HG02840 (cell line): ENCODE data around the gene ARMC3.
"Not testable (repeated sequence)": the region's sequence is repeated elsewhere in the genome, so short reads cannot be mapped to it uniquely, and the experiment has no call there.

ENCODE experiments used
- ATAC-seq: cut with Tn5 transposase; IDR thresholded peaks from one replicate; pipeline ENCODE4 v1.9.1; 2021; ENCODE audit warnings: mild to moderate bottlenecking, moderate library complexity, moderate number of reproducible peaks; ENCODE audit not compliant: unreplicated experiment, low FRiP score

The ARMC3 gene

DNA sequence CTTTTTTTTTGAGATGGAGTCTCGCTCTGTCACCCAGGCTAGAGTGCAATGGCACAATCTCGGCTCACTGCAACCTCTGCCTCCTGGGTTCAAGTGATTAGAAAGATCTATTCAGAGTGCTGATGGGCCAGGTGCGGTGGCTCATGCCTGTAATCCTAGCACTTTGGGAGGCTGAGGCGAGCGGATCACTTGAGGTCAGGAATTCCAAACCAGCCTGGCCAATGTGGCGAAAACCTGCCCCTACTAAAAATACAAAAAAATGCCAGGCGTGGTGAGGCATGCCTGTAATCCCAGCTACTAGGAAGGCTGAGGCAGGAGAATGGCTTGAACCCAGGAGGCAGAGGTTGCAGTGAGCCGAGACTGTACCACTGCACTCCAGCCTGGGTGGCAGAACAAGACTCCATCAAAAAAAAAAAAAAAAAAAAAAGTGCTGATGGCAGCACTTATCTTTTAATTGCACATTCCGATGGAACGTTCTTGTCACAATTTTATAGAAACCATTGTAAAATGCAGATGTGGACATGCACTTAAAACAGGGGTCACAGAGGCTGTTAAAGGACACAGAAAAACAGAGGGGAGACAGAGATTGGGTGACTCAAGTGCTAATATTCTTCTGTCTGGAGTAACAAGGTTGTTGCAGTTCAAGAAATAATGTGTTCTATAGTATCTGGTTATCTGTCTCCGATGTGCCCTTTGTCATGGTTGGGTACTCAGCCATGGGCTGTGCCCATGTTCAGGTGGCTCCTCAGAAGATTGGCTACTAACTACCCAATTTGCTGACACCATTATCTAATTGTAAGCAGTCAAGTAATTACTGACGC is 142.4 kb downstream of the ARMC3 start:
- ATAC-seq = not testable (repeated sequence)

DNA sequence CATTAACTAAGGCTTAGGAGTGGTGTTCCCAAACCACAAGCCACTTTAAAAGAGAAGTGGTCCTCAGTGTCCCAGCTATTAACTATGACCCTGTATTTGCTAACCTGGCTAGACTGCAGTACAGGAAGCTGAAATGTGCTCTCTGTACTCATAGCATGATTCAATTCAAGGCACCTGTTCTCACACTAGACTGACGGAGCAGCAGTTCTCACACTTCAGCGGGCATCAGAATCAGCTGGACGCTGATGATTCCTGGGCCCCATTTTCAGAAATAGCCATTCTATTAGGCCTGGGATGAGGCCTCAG is 143.0 kb downstream of the ARMC3 start:
- no peak for ATAC-seq

DNA sequence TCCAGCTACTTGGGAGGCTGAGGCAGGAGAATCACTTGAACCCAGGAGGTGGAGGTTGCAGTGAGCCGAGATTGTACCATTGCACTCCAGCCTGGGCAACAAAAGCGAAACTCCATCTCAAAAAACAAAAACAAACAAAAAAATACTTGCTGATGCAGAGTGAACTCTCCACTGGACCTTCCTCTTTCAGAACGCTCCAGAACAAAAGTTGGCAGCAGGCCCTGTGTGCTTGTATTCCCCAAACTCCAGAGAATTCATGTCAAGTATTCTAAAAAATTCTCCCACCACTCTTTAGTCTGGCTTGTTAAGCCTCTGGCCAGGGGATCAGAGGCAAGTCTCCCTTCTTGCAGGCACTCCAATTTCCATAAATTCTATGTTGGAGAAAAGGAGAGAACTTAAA is 144.7 kb downstream of the ARMC3 start:
- ATAC-seq = not testable (repeated sequence)

GRCh38 chr10:23073527-23073926 is 145.7 kb downstream of the ARMC3 start:
- no peak for ATAC-seq

- ATAC-seq = no peak
These were observed 147.8 kb downstream of the ARMC3 start for GRCh38 chr10:23075672-23076071.

DNA sequence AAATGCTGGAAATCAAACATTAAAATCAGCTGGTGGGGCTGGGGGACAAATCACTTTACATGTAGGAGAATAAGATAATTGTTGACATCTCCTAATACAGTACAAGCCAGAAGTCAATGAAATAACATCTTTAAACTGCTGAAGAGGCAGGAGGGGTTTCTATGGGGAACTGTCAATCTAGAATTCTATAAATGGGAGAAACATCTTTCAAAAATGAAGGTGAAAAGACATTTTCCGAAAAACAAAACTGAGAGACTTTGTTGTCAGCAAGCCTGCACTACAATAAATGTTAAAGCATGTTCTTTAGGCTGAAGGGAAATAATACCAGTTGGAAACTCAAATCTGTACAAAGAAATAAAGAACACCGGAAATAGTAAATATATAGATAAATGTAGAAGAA is 150.3 kb downstream of the ARMC3 start:
- ATAC-seq = no peak

DNA sequence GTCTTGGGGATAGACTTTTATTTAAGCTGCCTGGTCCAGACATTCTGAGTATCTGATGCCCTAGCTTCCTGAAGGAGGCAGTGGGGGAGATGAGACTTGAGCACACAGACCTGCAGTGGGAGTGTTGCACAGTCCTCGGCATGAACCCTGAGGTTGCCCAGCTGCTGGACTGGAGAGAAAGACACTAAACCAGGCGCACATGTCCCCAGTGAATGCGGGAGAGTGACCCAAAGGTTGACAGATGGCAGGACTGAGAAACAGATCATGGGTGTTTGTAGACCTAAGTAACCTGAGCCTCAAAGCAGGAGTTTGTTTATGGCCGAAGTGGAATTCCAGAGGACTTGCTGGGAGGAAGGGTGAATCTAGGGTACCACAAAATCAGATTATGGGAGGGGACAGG is 151.8 kb downstream of the ARMC3 start:
- ATAC-seq = no peak

DNA sequence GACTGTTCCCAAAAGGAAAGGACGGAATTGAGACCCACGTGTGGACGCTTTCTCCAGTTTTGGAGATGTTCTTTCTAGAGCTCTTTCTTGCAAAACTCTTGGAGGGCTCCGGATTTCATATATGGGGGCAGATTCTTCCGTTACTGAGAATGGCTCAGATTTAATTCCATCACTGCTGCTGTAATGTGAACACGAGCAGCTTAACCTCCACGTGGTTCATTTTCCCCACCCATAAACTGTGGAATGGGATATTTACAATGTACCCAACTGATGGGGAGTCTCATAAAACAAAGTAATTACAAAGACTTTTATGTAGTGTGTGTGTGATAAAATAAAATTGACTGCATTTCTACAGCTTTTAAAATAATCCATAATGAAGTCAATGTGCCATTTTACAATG is 152.4 kb downstream of the ARMC3 start:
- ATAC-seq = no peak

- ATAC-seq = no peak
These were observed 153.4 kb downstream of the ARMC3 start for GRCh38 chr10:23081221-23081750.

GRCh38 chr10:23081891-23082290 is 154.0 kb downstream of the ARMC3 start:
- ATAC-seq = no peak
